Fibroblast of the aortic adventitia (primary cell): Measurements from ENCODE around the gene BATF3. TPM values are rescaled to one million over a fixed set of nuclear protein-coding genes. Genes with fewer than 3 reads are reported as not detected.
A peak's percentile ranks its signal among the peaks of the same experiment; 100 is the strongest.

Experiments
- DNase-seq: peaks from one replicate; pipeline ENCODE4 v3.0.0-alpha.2; 2010; ENCODE audit warnings: low read depth
- H3K4me3 ChIP-seq: 2 replicates; pipeline ENCODE4 v1.5.1; 2011; ENCODE audit warnings: low read depth, mild to moderate bottlenecking, control low read depth, low read length, moderate library complexity
- CTCF ChIP-seq: IDR thresholded peaks from 2 replicates; pipeline ENCODE4 v1.5.1; 2011; ENCODE audit warnings: mild to moderate bottlenecking, low read length, control low read depth, inconsistent platforms; ENCODE audit not compliant: insufficient read depth
- total RNA-seq: library from RNA; depleted of rRNA; stranded (reverse); fragments of >200 nt; gene quantifications from 2 replicates; pipeline ENCODE4 v1.2.3, GENCODE V29; 2012; ENCODE audit warnings: low replicate concordance

Gene BATF3
- total RNA-seq, 1 donor, result 4.8 TPM

- no peak overlapping the region for H3K4me3 ChIP-seq
- no peak for DNase-seq
- no peak for TF ChIP-seq CTCF
Observed at GRCh38 chr1:212703991-212704564, 4.4 kb upstream of the BATF3 start.

- DNase-seq, result no peak
- no peak overlapping the region for H3K4me3 ChIP-seq
- TF ChIP-seq CTCF, result no peak
Observed at GRCh38 chr1:212702672-212703071, 3.0 kb upstream of the BATF3 start.

DNA sequence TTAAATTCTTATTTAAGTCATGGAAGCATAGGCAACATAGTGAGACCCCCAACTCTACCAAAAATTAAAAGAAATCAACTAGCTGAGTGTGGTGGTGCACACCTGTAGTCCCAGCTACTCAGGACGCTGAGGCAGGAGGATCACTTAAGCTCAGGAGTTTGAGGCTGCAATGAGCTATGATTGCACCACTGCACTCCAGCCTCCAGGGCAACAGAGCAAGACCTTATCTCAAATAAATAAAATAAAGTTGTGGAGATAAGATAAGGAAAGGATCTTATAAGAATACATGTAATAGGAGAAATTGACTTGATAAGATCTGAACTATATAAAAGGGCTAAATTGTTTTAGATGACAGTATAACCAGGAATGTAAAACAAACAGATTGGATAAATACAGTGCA lies 2.3 kb upstream of the BATF3 start:
- no peak overlapping the region for H3K4me3 ChIP-seq
- TF ChIP-seq CTCF, result peak; percentile 20
- DNase-seq, result no peak

DNA sequence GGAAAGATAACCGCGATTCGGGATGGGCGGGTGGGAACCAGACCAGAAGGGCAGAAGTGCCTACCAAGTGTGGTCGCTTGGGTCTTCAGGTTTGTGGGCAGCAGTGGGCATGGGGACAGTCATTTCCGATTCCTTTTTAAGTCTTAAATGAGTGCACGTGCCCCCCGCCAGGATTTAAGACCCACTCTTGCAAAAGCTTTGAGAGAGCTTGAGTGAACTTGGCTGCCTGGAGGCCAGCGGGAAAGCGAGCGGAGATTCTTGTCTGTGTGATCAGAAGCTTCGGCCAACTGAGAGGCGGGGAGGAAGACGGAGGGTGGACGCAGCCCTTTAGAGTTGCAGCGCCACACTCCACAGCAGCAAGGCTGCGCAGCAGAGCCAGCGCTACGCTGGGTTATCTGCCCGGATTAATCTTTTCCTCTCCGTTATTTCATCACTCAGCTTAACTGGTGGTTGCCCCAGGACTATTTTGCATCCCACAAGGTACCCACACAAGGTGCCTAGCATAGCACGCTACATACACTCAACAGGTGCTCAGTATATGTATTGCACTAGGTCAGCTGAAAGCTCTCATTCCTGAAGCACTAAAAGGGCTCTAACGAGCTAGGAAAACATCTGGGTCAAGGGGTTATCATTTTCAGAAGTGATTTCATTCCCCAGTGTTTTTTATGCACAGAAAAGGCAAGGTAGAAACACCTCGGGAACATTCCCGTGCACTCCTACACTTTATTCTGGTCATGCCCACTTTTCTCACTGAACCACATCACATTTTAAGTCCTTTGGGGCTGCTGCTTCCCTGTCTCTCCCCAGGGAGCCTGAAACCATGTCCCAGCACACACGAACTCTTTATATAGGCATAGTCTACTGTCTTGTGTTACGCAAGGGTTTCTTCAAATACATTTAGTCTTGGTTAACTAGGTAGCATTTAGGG lies 1.5 kb upstream of the BATF3 start:
- H3K4me3 ChIP-seq, result peak overlapping the region; percentile 58
- no peak for TF ChIP-seq CTCF
- peak; percentile 41 for DNase-seq

DNA sequence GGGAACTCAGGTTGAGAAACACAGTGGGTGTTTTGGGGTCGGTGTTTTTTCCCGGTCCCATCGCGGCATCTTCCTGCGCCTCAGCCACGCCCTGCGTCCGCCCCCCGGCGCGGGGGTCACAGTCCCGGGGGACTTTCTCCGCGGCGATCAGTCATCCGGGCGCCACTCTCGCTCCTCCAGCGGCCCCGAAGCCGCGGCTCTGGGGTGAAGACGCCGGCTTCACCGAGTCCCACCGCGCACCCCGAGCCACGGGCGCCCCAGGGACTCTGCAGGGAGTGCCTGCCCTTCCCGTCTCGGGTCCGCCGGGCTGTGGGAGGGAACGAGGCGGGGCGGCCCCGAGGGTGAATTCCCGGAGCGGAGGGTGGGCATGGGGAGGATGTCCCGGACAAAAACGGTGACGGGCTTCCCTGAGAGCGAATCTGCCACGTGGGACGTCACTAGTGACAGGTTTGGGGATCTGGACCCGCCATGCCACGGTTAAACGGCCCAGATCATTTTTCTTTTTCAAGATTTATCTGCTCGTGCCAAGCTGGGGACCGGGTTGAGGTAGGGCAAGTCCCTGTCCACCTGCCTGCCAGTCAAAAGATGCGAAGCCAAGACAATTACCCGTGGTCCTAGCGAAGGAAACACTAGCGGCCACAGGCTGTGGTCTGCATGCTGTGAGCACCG lies 717 bp upstream of the BATF3 start:
- TF ChIP-seq CTCF, result no peak

DNA sequence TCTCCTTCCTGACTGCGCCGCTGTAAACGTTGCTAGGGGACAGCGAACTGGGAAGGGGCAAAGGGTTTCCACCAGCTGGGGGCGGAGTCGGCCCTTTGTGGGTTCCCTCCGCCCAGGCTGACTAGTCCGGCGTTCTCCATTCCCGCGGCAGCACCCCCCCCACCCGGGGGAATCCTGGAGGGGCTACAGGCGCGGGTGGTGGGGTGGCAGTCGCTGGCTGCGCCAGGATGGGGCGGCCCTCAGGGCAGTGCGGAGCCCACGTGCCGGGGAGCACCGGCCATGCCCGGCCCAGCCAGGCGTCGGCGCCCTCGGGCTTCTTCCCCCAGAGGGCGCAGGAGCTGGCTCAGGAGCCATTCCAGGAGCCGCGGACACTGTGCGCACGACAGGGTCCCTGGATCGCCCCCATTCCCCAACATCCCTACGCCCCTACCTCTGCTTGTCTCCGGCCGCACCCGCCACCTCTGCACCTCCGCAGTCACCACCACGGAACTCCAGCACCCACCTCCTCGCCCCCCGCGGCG lies 476 bp downstream of the BATF3 start:
- H3K4me3 ChIP-seq, result peak overlapping the region; percentile 60
- no peak for DNase-seq
- peak; percentile 38 for TF ChIP-seq CTCF

More for the DNA sequence above, 717 bp upstream of the BATF3 start:
- peak overlapping the region; percentile 58 for H3K4me3 ChIP-seq
- no peak for DNase-seq
